SHP77 (cell line): ENCODE results near the gene CCN6.
"Not testable (repeated sequence)": the region's sequence is repeated elsewhere in the genome, so short reads cannot be mapped to it uniquely, and the experiment has no call there.

Source experiments
- DNase-seq, 2 experiments: peaks; one replicate each; lab custom pipeline; 2025; lab: John Stamatoyannopoulos, UW

Gene CCN6

DNA sequence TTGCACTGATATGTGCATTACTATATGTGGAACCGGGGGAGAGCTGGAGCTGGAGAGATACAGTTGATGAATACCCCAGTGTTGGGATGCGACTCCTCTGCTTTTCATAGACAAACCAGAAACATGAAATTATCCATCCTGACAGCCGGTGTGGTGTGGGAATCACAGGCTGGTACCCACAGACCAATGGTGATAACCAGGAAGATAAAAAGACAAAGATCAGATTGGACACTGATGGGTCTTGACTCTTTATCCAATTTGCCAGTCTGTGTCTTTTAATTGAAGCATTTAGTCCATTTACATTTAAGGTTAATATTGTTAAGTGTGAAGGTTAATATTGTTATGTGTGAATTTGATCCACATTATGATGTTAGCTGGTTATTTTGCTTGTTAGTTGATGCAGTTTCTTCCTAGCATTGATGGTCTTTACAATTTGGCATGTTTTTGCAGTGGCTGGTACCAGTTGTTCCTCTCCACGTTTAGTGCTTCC lies 2.6 kb upstream of the CCN6 start:
- not testable (repeated sequence) for DNase-seq

DNA sequence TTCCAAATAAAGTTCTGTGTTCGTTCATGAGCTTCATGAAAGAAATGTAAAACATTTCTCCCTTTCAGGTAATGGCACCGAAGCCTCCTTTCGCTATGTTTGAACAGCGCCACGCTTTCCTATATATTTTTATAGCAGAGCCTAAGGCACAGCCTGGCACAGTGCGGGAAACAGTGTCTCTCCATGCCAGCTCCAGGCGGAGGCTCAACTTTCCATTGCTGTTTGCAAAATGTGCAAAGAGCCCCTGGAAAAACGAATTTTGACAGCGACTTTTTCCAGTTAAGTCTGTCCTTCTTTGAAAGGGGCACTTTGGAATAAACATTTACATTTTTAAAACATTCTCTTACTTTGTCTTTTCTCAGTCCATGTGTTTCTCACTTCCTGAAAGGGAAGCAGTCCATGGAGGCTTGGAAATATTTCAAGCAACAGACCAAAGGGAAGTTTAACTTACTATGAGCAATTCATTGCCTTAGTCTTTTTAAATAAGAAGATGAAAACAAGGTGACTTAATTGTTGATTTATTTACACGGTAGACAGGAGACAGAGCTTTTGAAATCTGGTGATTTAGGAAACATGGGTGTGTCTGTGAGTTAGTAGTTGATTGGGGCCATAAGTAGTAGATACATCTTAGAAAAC lies 769 bp downstream of the CCN6 start:
- no peak for DNase-seq

DNA sequence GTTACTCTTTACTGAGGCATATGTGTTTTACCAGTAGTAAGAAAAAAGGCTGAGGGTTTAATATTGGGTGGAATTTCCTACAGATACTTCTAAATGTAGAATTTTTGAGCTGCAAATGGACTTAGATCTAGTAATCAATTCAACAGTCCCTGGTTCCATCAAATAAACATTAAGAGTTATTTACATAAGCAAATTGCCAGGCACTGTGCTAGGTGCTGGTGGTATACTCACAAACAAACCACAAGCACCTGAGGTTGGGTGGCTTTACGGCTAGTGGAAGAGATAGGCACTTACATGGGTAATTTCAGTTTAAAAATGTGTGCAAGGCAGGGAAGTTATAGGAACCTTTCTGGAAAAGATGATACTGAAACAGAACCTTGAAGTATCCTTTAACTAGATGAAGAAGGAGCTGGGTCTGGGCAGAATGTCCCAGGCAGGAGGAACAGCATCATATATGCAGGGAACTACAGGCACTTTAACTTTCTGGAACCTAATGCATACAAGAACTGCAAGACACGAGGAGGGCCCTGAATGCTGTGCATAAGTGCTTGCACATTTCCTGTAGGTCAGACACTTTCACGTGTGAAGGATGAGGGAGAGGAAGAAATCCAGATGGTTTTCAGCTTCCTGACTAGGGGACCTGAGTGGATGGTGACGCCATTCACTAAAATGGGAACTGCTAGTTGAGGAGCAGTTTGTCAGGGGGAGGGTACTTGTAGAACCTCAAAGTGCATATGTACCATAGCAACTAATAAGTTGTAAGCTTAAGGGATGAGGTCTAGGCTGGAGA lies 4.5 kb downstream of the CCN6 start:
- no peak for DNase-seq

DNA sequence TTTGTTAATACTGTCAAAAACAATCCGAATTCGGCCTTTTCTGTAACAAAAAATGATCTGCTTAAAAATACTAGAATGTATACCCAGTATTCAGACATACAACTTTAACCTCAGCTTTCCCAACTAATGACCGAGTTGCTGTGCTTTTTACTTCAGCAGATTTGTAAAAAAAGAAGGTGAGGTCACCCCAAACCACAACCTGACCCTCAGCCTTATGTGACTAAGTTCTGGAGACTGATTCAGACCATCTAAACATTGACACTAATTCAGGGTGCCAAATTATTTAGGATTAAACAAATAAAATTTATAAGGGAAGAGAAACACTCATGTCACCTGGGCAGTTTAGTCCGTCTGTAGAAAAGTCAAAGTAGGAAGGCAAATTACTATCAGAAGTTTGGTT lies 7.7 kb downstream of the CCN6 start:
- DNase-seq, result no peak

DNA sequence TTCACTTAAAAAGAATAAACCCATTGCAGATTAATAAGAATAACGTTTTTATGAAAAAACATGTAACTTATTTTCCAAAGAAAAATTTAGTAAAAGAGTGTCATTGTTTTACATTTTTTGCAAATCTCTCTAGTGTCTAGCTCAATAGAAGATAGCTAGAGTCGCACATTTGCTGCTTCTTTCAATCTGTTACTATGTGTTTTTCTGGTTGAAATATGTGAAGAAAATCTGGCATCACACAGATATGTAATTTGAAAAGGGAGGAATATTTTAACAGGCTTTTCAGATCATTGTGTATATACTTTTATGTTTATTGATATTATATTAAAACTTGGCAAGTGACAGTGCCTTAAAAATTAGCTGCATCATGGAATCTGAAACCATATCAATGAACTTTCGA lies 9.1 kb downstream of the CCN6 start:
- DNase-seq, result no peak

DNA sequence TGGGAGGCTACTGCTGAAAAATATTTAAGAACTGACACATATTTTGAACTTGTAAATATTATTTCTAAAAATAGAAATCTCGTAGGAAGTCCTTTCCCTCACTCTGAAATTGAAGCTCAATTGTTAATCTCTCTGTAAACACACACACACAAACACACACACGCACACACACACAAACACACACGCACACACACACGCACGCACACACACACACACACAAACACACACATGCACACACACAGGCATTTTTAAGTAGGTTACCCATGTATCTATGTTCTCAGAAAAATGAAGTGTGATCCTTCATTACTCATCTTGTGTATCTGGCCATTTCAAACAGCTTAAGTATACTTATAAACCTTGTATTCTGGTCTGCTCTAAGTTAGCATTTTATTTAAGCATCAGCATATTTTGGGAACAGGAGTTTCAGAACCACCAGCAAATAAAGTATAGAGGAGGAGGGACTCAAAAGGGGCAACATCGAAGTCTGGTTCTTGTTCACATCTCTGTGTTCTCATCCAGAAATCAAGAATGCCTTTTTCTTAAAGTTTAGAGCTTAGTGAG lies 11.6 kb downstream of the CCN6 start:
- DNase-seq, result no peak

DNA sequence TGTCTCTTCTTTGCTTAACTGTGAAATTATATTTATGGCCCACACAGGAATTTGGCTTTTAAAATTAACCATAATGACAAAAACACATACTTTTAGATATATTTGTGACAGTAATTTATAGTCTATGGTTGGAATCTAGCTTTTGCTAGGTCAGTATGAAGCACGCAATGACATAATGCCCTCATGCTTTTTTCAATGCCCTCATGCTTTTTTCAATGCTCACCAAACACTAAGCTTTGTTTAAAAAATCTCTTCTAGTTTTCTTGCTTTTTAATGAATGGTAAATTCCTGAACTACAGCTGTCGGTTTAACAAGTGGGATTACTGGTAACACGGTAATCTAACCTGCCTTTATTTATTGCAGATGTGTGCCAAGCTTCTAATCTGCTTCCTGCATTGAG lies 12.7 kb downstream of the CCN6 start:
- DNase-seq, result no peak

DNA sequence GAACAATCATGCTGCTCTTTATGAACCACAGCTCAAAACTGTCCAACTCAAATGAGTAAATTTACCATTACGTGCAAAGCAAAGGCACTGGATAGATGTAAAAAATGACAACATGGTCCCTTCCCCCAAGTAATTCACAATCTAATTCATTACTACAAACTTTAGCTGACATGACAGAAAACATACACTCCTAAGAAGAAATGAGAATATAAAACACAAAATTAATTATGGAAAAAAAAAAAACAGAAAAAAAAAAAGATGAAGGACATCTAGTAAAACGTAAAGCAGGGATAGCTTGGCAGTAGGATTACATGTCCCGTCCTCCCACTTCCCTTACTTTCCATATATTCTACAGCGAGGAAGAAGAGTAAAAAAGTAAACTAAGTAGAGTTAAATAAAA lies 27.7 kb downstream of the CCN6 start:
- DNase-seq, result no peak

DNA sequence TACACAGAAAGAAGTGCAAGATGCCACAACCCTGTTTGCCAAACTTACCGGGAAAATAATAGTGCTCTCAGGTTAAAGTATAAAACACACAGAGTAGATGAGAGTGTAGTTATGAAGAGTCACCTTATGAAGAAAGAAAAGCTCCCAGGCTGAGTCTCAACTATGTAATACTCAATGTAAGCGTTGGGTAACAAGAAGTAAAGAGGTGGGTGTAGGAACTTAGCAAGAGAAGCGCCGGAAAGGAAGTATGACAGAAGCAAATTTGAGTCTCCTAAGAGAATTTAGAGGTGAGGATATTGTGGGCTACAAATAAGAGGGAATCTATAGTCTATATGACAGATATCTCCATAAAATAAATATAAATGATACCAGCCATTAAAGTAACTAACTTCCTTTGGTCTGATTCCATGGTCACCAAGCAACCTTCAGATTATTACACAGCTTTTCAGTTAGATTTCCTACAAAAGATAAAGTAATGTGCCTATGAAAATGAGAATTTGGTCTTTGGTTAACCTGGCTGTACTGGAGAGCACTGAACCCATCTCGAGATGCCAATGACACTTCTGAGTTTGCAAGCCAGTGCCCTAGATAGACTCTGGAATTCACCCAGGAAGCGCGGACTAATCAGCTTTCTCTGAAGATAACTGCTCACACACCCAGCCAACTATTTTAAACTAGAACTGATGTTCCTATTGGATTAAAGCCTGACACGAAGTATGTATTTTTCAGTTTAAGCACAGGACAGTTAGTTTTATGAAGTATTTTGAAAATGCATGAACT lies 31.6 kb downstream of the CCN6 start:
- no peak for DNase-seq

DNA sequence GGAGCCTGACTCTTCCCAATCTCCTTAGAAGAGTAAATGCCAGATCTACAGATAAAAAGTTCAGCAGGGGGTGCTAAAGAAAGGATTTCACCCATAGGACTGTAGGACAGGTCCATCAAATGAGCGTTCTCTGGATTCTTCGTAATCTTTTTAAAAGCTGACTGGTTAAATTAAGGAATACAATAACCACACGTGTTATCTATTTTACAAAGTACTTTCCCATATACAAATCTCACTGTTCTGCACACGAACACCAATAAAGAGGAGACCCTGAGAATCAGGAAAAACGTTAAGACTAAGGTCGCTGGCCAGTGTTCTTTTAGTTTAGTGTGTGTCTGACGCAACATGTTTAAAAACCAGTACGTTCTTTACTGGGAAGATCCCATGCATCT lies 32.8 kb downstream of the CCN6 start:
- DNase-seq, result peak; percentile 15

DNA sequence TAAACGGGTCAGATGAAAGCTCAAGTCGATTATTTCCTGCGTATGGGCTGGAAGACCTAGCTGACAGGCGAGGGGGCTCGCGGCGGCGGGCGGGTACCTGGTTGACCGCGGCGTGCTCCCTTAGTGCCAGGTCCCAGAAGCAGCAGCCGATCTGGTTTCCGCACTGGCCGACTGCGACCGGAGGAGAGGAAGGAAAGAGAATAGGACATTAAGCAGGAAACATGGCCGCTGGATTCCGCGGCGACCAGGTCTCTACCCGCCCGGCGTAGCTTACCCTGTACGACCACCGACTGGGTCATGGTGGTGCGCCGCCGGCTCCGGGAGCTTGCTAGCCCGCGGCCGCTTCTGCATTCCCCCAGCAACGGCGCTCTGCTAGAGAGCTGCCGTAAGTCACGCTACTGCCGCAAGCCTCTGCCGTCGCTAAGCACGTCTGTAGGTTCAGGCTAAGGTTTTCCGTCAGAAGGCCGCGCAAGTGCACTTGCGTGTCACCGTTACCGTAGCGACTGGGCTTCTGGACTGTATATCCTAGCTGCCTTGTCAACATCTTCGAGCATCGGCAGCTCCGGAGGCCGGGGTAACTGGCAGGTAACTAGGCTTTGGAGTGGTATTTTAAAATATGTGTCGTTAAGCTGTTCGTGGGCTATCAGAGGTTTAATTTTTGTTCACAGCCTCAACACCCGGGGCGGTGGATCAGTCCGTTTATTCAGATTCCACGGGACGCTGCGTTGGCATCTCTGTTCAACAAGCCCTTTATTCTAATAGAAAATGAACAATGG lies 33.4 kb downstream of the CCN6 start, which contains the start of the genes FAM229B and TUBE1:
TSS of gene FAM229B (plus strand) at position 456 of the 776 bp plus-strand sequence. CDS start 11,693 bp downstream, outside the sequence.
TSS of gene TUBE1 (minus strand) at position 347 of the 776 bp plus-strand sequence. CDS start at position 299, 48 bp downstream.
- peak; percentile 97 for DNase-seq

DNA sequence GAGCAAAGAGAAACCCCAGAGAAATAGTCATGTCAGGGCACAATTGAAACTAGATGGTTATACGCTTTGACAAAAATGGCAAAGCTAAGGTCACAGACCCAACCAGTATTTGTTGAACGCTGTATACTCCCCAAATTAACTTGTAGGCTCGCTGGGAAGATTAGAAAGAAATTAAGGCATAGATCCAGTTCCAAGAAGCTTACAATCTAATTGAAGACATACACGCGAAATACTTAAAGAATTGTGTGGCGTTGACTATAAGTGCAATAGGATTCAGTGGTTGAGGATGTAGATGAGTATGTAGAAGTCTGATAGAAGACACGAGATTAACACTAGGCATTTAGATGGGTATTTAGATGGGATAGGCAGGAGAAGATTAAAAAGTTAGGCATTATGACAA lies 34.0 kb downstream of the CCN6 start:
- no peak for DNase-seq

DNA sequence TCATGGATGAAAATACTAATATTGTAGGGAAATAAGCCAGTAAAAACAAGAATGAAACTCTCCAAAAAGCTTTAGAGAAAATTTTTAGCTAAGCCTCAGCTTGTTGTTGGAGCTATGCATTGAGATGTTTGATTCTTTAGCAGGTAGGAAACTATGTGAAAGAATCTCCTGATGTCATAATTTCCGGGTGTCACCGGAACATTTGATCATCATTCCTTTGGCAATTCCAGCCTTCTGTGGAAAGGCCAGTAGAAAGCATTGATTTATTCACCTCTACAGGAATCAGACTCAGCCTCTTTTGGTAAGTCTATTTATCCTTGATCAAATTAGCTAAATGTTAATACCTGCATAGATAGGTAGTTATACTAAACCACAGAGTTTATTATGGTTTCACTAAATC lies 43.0 kb downstream of the CCN6 start:
- no peak for DNase-seq

DNA sequence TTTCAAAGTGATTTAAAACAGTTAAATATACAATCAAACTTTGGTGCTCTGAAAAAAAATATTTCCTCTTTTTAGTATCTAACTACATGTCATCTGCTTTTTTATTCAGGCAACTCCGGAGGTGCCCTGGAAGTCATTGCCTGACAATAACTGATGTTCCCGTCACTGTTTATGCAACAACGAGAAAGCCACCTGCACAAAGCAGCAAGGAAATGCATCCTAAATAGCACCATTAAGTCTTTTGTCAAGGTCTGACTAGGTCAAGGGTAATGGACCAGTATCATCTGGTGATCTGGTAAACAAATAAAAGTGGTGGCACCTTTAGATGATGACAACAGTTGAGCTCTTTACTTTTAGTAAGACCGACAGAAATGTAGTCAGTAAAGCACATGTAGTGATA lies 46.7 kb downstream of the CCN6 start:
- DNase-seq, result no peak

DNA sequence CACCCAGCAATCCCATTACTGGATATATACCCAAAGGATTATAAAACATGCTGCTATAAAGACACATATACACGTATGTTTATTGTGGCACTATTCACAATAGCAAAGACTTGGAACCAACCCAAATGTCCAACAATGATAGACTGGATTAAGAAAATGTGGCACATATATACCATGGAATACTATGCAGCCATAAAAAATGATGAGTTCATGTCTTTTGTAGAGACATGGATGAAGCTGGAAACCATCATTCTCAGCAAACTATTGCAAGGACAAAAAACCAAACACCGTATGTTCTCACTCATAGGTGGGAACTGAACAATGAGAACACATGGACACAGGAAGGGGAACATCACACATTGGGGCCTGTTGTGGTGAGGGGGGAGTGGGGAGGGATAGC lies 52.1 kb downstream of the CCN6 start:
- not testable (repeated sequence) for DNase-seq

DNA sequence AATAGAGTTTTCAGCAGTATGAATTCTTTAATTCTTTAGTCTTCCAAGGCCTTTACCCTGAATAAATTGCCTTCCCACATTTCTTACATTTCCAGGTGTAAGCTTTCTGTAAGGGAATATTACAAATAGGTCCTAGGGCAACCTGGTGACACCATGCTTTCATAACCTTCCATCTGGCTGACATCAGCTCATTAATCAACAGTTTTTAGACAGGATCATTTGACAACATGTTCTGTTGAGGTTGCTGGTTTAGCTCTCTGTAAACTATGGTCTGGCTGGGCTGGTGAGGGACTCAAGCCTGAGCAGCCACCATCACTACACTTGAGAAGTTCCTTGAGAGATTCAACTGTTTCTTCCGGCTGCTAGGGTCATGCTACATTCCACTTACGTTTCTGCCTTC lies 52.7 kb downstream of the CCN6 start:
- no peak for DNase-seq

DNA sequence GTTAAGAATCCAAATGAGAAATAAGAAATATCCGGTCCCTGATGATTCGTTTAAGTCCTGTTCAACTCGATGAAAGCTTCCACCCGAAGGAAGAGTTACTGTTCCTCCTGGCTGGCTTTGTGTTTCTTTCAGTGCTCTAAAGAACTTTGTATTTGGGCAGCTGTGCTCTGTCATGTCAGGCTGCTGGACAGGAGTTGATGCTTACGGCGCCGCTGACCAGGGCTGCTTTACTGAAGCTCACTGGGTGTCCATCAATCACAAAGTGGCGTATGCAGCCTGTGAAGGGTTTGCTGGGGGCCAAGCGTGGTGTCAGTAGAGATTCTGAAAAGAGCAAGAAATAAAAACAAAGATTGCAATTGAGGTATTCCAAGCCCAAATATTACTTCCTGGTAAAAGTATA lies 55.4 kb downstream of the CCN6 start:
- DNase-seq, result peak in 1 of 2 experiments; percentile 2

DNA sequence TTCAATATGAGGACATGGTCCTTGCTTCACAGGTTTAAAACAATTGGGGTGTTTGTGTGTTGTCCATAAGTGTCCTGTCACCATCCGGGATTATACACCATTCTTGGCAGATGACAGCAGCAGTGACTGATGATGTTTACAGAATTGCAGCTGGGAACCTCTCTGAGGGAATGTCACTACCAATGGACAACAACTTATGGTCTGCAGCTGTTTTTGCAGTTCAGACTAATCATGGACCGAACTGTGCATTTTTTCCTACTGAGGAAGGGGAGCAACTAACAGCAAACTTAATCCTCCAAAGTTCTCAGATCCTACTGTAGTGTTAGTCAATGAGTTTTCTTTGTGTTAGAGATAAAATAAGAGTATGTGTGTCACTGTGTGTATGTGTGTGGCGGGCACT lies 59.5 kb downstream of the CCN6 start:
- DNase-seq, result peak in 1 of 2 experiments; percentile 3

DNA sequence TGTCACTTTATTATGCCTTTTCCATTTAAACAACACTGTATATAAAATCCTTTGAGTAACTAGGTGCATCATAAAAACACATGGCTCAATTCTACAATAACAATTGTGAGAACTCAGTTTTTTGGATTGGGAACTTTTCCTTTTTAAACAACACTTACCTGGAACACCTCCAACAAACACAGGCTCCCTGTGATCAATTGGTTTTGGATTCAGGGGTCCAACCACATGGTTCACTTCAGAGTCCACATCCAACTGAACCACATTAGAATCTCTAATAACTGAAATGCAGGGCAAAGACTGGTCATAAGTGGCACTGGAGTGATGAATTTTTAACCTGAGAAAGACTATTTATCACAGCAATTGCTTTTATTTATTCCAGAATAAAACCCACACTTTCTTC lies 60.0 kb downstream of the CCN6 start:
- DNase-seq, result no peak

DNA sequence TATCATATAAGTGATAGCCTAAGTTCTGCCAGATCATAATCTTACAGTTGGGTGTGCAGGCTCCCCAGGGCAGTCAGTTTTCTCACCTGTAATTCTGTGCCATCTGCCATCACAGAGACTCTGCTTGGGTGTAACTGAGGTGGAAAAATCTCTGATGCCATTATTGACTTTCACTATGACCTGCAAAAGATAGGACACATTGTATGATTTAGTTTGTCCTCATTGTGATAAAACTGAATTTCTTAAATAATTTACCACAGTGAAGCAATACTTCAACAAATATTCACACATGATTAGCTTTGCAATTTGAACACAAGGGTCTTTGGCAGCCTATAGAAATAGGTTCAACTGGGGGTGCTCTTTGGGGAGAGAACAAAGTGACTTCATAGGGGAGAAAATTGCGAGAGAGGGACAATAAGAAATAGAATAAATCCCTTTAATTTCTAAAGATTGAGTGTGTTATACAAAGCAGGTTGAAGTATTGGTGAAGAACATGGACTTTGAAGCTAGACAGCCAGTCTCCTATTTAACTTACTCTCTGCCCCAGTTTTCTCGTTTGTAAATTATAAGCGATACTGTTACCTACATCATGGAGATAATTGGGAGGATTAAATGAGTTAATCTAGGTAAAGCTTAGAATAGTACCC lies 60.8 kb downstream of the CCN6 start:
- DNase-seq, result no peak

DNA sequence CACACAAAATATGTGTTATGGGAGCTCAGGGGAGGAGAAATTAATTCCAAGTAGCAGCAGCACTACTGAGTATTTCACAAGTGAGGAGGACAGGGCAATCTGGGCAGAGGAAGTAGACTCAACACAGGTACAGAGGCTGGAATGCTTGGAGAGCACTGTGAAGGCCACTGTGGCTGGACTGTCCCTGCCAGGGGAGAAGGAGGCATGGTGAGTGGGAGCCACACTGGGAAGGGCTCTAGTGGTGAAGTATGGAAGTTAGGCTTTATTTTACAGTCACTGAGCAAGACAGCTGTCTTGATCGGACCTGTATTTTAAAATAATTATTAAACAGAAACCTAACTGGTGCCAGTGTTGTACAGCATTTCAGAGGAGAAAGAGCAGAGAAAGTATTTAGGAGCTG lies 62.3 kb downstream of the CCN6 start:
- no peak for DNase-seq
